PC-3 (cell line): ENCODE data around the gene RNLS. TPM values are rescaled to one million over a fixed set of nuclear protein-coding genes. Genes with fewer than 3 reads are reported as not detected.

Experiments
- ATAC-seq: fragments of 200-7000 bp; cut with Tn5 transposase; 2 replicates; pipeline ENCODE4 v1.9.1; 2020; ENCODE audit warnings: mild to moderate bottlenecking, moderate library complexity
- BruUV-seq: library from RNA; stranded (reverse); fragments of 400-500 nt; replicated peaks from 2 replicates; lab custom pipeline; 2021; lab: Mats Ljungman, UMichigan
- CTCF ChIA-PET: fragments of 300-600 bp; sonication (Branson Sonifier 250); formaldehyde crosslinking; loops from one replicate; lab custom pipeline; 2022; ENCODE audit warnings: antibody characterized with exemption; lab: Charles Lee
- POLR2A ChIA-PET: fragments of 300-600 bp; sonication (Branson Sonifier 250); formaldehyde crosslinking; loops from one replicate; lab custom pipeline; 2022; ENCODE audit warnings: antibody characterized with exemption; ENCODE audit not compliant: unreplicated experiment; lab: Charles Lee
- DNase-seq: peaks from one replicate; pipeline ENCODE4 v3.0.0-alpha.2; 2015
- H2AFZ ChIP-seq: fragments of 300-600 bp; sonication (generic); 2 replicates; pipeline ENCODE4 v1.6.0; 2016; ENCODE audit warnings: antibody characterized with exemption, low read length
- H3F3A ChIP-seq: fragments of 300-600 bp; sonication (generic); one replicate; pipeline ENCODE4 v1.6.0; 2017; ENCODE audit warnings: antibody characterized with exemption, low read length, control low read depth, mild to moderate bottlenecking; ENCODE audit not compliant: unreplicated experiment
- H3K27ac ChIP-seq: fragments of 300-600 bp; sonication (generic); 2 replicates; pipeline ENCODE4 v1.5.1; 2016; ENCODE audit warnings: mild to moderate bottlenecking, low read length
- H3K27me3 ChIP-seq: fragments of 300-600 bp; sonication (generic); 2 replicates; pipeline ENCODE4 v1.6.1; 2016; ENCODE audit warnings: low read length, mixed read lengths
- H3K36me3 ChIP-seq: fragments of 300-600 bp; sonication (generic); 2 replicates; pipeline ENCODE4 v1.6.1; 2016; ENCODE audit warnings: low read depth, mixed run types, low read length, mixed read lengths
- H3K4me1 ChIP-seq: fragments of 300-600 bp; sonication (generic); 2 replicates; pipeline ENCODE4 v1.5.1; 2016; ENCODE audit warnings: low read length; ENCODE audit not compliant: insufficient read depth
- H3K4me2 ChIP-seq: fragments of 300-600 bp; sonication (generic); 2 replicates; pipeline ENCODE4 v1.6.0; 2016; ENCODE audit warnings: low read length
- H3K4me3 ChIP-seq: fragments of 300-600 bp; sonication (generic); 2 replicates; pipeline ENCODE4 v1.5.1; 2016; ENCODE audit warnings: mild to moderate bottlenecking, low read length, mixed read lengths
- H3K79me2 ChIP-seq: fragments of 300-600 bp; sonication (generic); 2 replicates; pipeline ENCODE4 v1.6.1; 2017; ENCODE audit warnings: low read length, mixed read lengths
- H3K9ac ChIP-seq: fragments of 300-600 bp; sonication (generic); 2 replicates; pipeline ENCODE4 v1.6.0; 2016; ENCODE audit warnings: mild to moderate bottlenecking, low read length
- H3K9me2 ChIP-seq: fragments of 300-600 bp; sonication (generic); replicated peaks from 2 replicates; pipeline ENCODE4 v1.6.1; 2016; ENCODE audit warnings: mixed run types, low read length, mixed read lengths
- H3K9me3 ChIP-seq: fragments of 300-600 bp; sonication (generic); 2 replicates; pipeline ENCODE4 v1.6.1; 2016; ENCODE audit warnings: low read length, mixed read lengths
- H4K20me1 ChIP-seq: fragments of 300-600 bp; sonication (generic); 2 replicates; pipeline ENCODE4 v1.6.1; 2016; ENCODE audit warnings: low read length, mixed read lengths
- CTCF ChIP-seq: fragments of 300-600 bp; sonication (generic); conservative IDR thresholded peaks from 2 replicates; pipeline ENCODE4 v1.5.1; 2017; ENCODE audit warnings: antibody characterized with exemption, low read depth, mild to moderate bottlenecking, low read length
- EZH2 ChIP-seq: fragments of 300-600 bp; sonication (generic); IDR thresholded peaks from one replicate; pipeline ENCODE4 v1.6.1; 2017; ENCODE audit warnings: antibody characterized with exemption, mild to moderate bottlenecking, low read length; ENCODE audit not compliant: unreplicated experiment
- EZH2phosphoT487 ChIP-seq: fragments of 300-600 bp; sonication (generic); IDR thresholded peaks from 2 replicates; pipeline ENCODE4 v1.6.1; 2018; ENCODE audit warnings: mild to moderate bottlenecking, antibody characterized with exemption, low read length, borderline replicate concordance
- intact Hi-C: fragments of 100-400 bp; cut with micrococcal nuclease; formaldehyde crosslinking; loops from 2 replicates; pipeline ENCODE4 v1.9.0; 2023
- total RNA-seq: library from RNA; depleted of rRNA; stranded (reverse); fragments of >200 nt; gene quantifications from 2 replicates; pipeline ENCODE4 v1.2.3, GENCODE V29; 2014

The RNLS gene
- total RNA-seq, 1 experiment from 2014 or later = not detected

GRCh38 chr10:88540351-88540750 lies 42.8 kb downstream of the RNLS start:
- Histone ChIP-seq H3K79me2 (no peaks in the 10 kb centered on the region), H3K27me3 (no peaks in the 10 kb centered on the region), H3F3A (no peaks in the 10 kb centered on the region), H3K4me3 (no peak overlapping the region), H3K9me3 (no peaks in the 10 kb centered on the region), H3K4me1 (no peaks in the 10 kb centered on the region), H3K36me3 (no peaks in the 10 kb centered on the region), H3K4me2 (no peak overlapping the region), H3K9me2 (no peaks in the 10 kb centered on the region), H2AFZ (no peak overlapping the region), H4K20me1 (no peaks in the 10 kb centered on the region), H3K27ac (no peak overlapping the region), H3K9ac (no peak overlapping the region)
- DNase-seq (no peak), ATAC-seq (no peak)
- POLR2A ChIA-PET = no interaction called here
- TF ChIP-seq EZH2phosphoT487 = no peak
- CTCF ChIA-PET = no interaction called here
- BruUV-seq = no TSS peak
- intact Hi-C loops = no loop called here

- H3K4me1 ChIP-seq = no peaks in the 10 kb centered on the region
- H3K27ac ChIP-seq = no peak overlapping the region
- H2AFZ ChIP-seq = no peak overlapping the region
- H3K9me3 ChIP-seq = no peaks in the 10 kb centered on the region
- no peaks in the 10 kb centered on the region for H4K20me1 ChIP-seq
- no peaks in the 10 kb centered on the region for H3F3A ChIP-seq
- no peak overlapping the region for H3K4me2 ChIP-seq
- no peak overlapping the region for H3K9ac ChIP-seq
- no peaks in the 10 kb centered on the region for H3K79me2 ChIP-seq
- no peaks in the 10 kb centered on the region for H3K9me2 ChIP-seq
- intact Hi-C loops = no loop called here
- no peak for TF ChIP-seq CTCF
- no peak for TF ChIP-seq EZH2
- POLR2A ChIA-PET = no interaction called here
- no peaks in the 10 kb centered on the region for H3K36me3 ChIP-seq
- no peak overlapping the region for H3K4me3 ChIP-seq
- CTCF ChIA-PET = no interaction called here
- no TSS peak for BruUV-seq
- ATAC-seq (no peak), DNase-seq (no peak)
- H3K27me3 ChIP-seq = no peaks in the 10 kb centered on the region
These were observed 45.1 kb downstream of the RNLS start for GRCh38 chr10:88538048-88538447.

GRCh38 chr10:88537322-88537721 lies 45.8 kb downstream of the RNLS start:
- H3K4me1 ChIP-seq = no peaks in the 10 kb centered on the region
- H3K4me3 ChIP-seq = no peak overlapping the region
- no peaks in the 10 kb centered on the region for H3K36me3 ChIP-seq
- ChIA-PET CTCF (no interaction called here), POLR2A (no interaction called here)
- H3K27me3 ChIP-seq = no peaks in the 10 kb centered on the region
- H3K27ac ChIP-seq = no peak overlapping the region
- H2AFZ ChIP-seq = no peak overlapping the region
- ATAC-seq (no peak), DNase-seq (no peak)
- H3K9ac ChIP-seq = no peak overlapping the region
- no peaks in the 10 kb centered on the region for H3K9me2 ChIP-seq
- no peaks in the 10 kb centered on the region for H3K9me3 ChIP-seq
- intact Hi-C loops = no loop called here
- no peaks in the 10 kb centered on the region for H3F3A ChIP-seq
- no peak overlapping the region for H3K4me2 ChIP-seq
- no peaks in the 10 kb centered on the region for H3K79me2 ChIP-seq
- TF ChIP-seq CTCF = no peak
- TF ChIP-seq EZH2phosphoT487 = no peak
- TF ChIP-seq EZH2 = no peak
- H4K20me1 ChIP-seq = no peaks in the 10 kb centered on the region
- BruUV-seq = no TSS peak
